H54 (cell line): ENCODE results near the gene ASPM.

Experiments used
- DNase-seq: peaks from one replicate; pipeline ENCODE4 v3.0.0; 2011; ENCODE audit warnings: low spot score, mixed read lengths; ENCODE audit not compliant: insufficient read length
- FAIRE-seq: peaks from 3 replicates; lab custom pipeline; 2011; peaks lifted over from hg19 to GRCh38; lab: Jason Lieb, UNC
- POLR2A ChIP-seq: IDR thresholded peaks from 2 replicates; pipeline ENCODE4 v1.6.1; 2011; ENCODE audit warnings: low read depth, mild to moderate bottlenecking, low read length

Gene ASPM, protein sequence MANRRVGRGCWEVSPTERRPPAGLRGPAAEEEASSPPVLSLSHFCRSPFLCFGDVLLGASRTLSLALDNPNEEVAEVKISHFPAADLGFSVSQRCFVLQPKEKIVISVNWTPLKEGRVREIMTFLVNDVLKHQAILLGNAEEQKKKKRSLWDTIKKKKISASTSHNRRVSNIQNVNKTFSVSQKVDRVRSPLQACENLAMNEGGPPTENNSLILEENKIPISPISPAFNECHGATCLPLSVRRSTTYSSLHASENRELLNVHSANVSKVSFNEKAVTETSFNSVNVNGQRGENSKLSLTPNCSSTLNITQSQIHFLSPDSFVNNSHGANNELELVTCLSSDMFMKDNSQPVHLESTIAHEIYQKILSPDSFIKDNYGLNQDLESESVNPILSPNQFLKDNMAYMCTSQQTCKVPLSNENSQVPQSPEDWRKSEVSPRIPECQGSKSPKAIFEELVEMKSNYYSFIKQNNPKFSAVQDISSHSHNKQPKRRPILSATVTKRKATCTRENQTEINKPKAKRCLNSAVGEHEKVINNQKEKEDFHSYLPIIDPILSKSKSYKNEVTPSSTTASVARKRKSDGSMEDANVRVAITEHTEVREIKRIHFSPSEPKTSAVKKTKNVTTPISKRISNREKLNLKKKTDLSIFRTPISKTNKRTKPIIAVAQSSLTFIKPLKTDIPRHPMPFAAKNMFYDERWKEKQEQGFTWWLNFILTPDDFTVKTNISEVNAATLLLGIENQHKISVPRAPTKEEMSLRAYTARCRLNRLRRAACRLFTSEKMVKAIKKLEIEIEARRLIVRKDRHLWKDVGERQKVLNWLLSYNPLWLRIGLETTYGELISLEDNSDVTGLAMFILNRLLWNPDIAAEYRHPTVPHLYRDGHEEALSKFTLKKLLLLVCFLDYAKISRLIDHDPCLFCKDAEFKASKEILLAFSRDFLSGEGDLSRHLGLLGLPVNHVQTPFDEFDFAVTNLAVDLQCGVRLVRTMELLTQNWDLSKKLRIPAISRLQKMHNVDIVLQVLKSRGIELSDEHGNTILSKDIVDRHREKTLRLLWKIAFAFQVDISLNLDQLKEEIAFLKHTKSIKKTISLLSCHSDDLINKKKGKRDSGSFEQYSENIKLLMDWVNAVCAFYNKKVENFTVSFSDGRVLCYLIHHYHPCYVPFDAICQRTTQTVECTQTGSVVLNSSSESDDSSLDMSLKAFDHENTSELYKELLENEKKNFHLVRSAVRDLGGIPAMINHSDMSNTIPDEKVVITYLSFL (N-terminal part only)

DNA sequence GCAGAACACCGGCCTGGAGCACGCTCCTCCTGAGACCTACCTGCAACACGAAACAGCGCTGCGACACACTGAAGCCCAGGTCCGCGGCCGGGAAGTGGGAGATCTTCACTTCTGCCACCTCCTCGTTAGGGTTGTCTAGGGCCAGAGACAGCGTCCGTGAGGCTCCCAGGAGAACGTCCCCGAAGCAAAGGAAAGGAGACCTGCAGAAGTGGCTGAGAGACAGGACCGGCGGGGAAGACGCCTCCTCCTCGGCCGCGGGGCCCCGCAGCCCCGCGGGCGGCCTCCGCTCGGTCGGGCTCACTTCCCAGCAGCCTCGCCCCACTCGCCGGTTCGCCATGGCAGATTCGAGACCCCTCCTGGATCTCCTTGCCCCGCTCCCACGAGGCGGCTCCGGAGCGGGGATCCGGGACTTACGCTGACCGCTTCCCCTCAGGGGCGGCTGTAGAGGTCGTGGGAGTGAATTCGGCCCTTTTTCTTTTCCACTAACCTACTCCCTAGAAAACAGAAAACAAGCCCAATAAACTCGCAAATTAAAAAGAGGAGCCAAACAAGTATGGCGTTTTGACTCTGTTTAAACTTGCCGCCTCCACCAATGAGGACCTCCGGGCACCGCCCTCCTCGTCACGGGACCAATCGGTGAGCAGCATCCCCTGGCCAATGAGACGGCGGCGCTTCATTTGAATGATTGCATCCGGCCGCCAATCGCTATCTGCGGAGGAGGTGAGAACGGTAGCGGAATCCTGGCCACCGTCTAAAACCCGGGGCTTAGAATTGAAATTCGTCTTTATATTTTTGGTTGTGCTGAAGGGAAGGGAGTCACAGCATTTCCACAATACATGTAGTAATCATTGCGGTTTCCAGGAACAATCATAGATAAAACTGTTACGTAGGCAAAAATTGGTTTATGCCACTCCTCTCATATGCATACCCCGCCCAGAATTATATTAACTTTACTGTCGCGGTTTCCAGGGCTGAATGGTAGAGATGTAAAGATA, at the start of gene ASPM:
TSS of gene ASPM (minus strand) at position 569 of the 995 bp plus-strand sequence. CDS start at position 337, 232 bp downstream.
- FAIRE-seq = peak; percentile 97
- DNase-seq = peak; percentile 75

DNA sequence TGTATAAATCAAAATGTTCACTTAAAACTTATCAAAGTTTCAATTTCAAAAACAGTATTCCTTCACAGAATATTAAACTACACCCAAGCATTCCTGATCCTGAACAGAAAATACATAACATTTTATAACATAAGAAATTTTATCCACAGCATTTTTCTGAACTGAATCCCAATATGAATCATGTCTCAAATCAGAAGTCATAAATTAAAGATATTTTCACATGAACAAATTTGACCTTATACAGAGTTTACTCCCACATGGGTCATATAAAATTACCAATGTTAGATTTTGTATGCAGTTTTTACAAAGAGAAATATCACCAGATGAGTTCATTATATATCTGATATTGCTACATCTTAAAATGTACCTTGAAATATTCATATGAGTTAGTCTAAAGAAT, 48.6 kb upstream of the ASPM start:
- FAIRE-seq (no peak), DNase-seq (no peak)
- TF ChIP-seq POLR2A = no peak

More for the DNA sequence above, at the start of gene ASPM:
- TF ChIP-seq POLR2A = 0 out of 2 replicates have a peak, but pooled peaks have one; percentile 12

DNA sequence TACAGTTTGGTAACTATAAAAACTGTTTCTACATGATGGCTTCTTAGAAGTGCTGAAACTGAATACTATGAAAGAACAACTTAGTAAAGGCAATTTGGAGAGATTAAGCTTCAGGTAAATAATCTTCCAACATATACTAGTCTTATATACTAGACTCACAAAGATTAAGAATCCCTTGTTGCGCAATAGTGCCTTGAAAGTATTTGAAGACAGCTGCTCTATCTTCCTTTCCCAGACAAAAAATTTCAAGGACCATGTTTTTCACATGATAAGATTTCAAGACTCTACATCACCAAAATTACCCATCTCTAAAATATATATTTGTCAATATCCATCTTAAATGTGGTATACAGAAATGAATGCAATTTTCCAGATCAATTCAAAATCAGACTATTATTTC, 37.7 kb upstream of the ASPM start:
- no peak for TF ChIP-seq POLR2A
- FAIRE-seq = no peak
- DNase-seq = no peak

DNA sequence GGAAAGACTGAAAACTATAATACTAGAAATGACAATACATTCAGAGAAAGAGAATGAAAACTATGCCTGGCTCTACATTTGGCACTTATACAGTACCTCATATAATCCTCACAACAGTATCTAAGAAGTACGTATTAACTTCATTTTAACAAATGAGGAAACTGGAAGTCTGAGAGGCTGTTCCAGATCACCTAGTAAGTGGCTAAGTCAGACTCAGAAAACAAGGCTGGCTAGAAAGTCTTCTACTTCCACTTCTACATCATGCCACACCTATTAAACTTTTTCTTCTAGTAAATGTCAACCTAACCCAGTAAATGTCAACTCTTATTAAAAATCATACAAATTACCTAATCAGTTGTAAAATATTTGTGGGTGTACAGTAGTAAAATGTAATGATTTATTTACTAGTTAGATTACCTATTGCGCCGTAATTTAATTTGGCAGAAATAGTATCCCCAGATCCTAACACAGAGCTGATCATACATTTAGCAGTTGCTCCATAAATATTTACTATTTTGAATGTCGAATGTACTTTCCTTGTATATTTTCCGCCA, 36.8 kb upstream of the ASPM start:
- FAIRE-seq = no peak
- TF ChIP-seq POLR2A = no peak
- DNase-seq = no peak

DNA sequence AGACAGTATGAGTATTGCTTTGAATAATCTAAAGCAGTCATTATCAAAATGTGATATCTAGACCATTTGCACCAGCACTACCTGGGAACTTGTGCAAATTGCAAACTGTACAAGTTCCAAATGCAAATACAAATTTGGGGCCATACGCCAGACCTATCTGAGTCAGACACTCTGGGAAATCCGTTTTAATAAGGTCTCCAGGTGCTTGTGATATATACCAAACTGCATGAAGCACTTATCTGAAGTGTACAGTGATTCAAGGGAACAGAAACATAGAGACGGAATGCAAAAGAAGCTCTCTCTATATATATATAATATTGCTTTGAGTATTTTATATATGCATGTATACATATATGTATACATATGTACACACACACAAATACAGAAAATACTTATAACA, 36.2 kb upstream of the ASPM start:
- FAIRE-seq = no peak
- TF ChIP-seq POLR2A = no peak
- no peak for DNase-seq

DNA sequence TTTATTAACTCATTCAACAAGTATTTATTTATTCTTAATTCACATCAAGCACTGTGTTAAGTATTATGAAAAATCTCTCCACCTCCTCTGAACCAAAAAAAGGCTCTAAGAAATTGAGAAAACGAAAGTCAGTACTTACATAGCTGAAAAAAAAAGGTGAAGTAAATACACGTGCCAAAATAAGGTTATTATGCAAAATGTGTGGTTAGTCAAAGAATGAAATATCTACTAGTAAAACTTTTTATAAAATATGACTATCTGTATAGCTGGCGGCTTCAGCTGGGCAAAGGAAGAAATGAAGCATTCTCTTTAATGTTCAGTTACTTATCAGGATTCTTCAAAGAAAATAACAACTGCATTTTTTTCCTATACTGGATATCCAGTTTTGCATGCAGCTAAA, 35.5 kb upstream of the ASPM start:
- DNase-seq (no peak), FAIRE-seq (no peak)
- no peak for TF ChIP-seq POLR2A

DNA sequence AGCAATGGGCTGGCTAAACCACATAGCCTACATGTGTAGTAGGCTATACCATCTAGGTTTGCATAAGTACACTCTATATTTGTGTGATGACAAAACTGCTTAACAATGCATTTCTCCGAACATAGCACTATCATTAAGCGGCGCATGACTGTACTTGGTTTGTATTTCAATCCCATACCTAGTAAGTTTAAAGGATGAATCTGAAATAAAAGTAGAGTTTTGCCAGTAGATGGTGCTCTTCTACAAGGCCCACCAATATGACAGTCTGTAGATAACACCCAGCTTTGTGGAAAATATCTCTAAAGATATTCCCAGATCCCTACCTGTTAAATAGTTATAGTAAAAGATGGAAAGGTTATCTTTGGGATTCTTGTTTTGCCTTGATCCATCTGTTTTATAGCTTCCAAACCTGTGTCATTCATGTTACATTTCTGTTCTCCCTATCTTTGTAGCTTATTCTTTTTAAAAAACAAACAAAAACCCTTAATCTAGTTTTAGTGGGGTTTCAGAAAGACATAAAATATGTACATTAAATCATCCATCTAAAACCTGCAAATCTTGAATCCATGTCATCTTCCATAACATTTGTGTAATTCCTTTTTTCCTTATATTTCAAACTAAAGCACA, 33.9 kb upstream of the ASPM start:
- FAIRE-seq (peak; percentile 89), DNase-seq (no peak)
- TF ChIP-seq POLR2A = no peak

DNA sequence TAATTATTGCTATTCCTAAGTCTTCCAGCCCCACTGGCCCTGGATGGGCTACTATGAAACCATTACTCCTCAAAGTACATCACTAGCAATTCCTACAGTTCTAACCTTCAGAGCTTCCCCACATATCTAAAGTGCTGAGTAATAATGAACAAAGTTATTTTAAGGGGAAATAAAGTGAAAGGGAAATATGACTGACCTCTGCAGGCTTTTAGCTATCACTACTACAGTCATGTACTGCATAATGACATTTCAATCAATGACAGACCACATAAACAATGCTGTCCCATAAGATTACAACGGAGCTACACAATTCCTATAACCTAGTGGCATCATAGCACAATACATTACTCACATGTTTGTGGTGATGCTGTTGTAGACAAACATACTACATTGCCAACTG, 32.5 kb upstream of the ASPM start:
- no peak for TF ChIP-seq POLR2A
- FAIRE-seq (peak; percentile 76), DNase-seq (no peak)

DNA sequence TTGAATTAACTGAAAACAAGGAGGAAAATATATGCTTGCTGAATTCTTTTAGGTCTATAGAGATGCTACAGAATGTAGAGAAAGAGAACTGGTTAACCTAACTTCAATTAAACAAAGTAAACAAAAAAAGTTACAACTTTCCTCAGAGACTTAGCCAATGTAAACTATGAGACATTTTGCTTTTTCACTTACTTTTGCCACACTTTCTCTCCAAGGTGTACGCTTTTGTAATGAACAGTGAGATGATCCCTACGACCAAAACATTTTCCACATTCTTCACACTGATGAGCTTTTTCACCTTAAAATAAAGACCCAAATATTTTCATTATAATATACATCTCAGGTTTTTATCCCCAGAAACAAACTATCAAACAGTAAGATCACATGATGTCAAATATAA, 28.3 kb upstream of the ASPM start:
- no peak for DNase-seq
- TF ChIP-seq POLR2A = no peak
- FAIRE-seq = no peak

DNA sequence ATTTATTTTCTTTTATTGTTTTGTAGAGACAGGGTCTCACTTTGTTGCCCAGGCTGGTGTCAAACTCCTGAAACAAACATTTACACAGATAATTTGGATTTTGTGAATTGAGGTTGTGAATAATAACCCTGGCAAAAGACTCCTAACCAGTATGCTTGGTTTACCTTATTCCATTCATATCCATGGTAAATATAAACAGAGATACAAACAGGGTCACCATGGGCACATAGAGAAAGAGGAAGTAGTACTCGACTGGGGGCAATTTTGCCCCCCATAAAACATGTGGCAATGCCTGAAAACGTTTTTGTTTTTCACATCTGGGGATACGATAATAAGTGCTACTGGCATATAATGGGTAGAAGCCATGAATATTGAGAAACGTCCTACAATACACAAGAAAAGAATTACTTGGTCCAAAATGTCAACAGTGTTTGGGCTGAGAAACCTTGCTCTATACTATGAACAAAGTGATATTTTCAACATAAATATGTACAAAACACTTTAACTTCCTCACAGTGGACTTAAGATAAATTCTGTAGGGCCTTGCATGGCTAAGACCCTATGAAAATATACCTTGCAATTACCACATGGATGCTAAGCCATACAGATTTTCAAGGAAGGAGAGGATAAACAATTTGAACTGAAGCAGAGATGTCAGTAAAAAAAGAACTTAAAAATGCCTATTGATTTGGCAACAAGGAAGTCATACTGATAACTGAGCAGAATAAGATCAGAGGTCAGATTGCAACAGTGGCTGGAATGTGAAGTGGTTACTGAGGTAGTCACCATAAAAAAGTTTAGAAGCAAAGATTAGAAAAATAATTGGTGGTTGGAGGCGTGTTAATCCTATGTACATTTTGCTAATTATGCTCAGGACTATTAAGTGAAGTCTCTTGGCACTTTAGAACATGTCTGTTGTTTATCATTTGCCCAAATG, 27.4 kb upstream of the ASPM start:
- TF ChIP-seq POLR2A = no peak
- FAIRE-seq = no peak
- DNase-seq = no peak

DNA sequence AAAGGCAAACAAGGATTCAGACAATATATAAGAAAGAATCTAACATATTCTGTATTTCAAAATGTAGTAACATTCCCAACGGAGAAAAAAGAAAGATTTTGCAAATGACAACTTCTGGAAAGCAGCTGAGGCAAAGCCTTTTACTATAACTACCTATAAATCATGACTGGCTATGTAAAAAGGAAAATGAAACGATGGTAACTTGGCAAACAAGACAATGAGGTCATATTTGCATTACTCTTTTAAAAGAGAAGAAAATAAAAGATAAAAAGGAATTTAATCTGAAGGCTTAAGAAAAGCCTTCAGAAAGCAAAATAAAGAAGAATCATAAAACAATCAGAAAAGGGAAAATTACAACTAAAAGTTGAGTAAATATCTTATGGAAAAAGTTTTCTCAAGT, 25.1 kb upstream of the ASPM start:
- no peak for DNase-seq
- TF ChIP-seq POLR2A = no peak
- no peak for FAIRE-seq
